ENCODE measurements around the gene FYB1. TPM values are rescaled to one million over a fixed set of nuclear protein-coding genes. Genes with fewer than 3 reads are reported as not detected.
"Not testable (repeated sequence)": the region's sequence is repeated elsewhere in the genome, so short reads cannot be mapped to it uniquely, and the experiment has no call there.

The FYB1 gene, protein sequence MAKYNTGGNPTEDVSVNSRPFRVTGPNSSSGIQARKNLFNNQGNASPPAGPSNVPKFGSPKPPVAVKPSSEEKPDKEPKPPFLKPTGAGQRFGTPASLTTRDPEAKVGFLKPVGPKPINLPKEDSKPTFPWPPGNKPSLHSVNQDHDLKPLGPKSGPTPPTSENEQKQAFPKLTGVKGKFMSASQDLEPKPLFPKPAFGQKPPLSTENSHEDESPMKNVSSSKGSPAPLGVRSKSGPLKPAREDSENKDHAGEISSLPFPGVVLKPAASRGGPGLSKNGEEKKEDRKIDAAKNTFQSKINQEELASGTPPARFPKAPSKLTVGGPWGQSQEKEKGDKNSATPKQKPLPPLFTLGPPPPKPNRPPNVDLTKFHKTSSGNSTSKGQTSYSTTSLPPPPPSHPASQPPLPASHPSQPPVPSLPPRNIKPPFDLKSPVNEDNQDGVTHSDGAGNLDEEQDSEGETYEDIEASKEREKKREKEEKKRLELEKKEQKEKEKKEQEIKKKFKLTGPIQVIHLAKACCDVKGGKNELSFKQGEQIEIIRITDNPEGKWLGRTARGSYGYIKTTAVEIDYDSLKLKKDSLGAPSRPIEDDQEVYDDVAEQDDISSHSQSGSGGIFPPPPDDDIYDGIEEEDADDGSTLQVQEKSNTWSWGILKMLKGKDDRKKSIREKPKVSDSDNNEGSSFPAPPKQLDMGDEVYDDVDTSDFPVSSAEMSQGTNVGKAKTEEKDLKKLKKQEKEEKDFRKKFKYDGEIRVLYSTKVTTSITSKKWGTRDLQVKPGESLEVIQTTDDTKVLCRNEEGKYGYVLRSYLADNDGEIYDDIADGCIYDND
- 0.05 TPM in 1 of 2 replicates, not detected in the other for total RNA-seq (2014; rRNA removed; shearing (Covaris generic))

DNA sequence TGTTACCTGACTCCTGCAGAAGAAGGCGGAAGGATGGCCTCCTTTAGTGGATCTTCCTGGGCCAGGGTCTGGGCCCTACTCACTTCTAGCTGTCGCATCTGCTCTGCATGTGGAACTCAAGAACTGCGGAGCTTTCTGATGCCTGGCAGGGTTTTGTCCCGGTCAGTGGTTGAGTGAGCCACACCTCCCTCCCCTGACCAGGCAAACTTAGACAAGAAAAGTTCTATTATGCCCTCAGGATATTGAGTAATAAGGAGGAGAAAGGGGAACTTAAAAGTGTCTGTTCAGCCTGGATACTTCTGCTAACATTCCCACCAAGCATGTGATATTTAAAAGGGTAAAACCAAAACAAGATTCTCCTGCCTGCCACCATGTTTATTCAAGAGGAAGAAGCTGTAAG lies at the start of gene FYB1:
Gene FYB1, minus strand, starts transcription at position 127 of the 400 bp plus-strand sequence. CDS start 16,603 bp downstream, outside the sequence.
- DNase-seq (ENCODE audit: low read depth), result peak; percentile 88

DNA sequence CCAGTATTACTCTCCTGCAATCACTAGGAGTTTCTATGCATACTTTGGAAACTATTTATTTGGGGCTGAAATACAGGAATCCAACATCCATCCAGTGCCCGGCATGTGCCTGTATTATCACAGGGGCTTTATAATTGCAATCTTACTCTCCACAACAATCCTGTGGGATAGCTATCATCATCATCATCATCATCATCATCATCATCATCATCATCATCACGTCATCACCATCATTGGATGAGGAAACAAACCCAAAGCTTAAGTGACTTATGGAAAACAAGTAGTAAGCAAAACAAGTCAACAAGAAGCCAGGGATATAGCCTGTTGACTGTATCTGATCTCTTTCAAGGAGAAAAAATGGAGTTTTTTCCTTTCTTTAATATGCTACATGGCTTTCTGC lies 47.8 kb upstream of the FYB1 start:
- DNase-seq (ENCODE audit: low read depth), result no peak

DNA sequence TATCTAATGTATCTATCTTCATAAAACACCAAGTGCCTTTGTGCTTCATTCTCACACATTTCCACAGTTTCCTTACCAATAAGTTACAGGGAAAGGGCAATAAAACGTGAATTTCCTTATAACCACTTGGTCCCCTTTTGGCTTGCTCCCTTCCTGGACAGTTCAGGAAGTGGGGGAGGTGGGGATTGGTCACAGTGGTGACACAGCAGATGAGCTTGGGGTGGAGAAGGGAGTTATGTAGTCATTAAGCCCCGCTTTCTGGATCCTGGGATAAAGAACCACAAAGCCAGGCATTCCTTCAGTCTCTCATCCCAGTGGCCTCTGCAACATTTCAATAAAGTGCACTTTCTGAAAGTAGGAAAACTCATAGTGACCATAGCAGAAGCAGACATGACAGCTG lies 47.1 kb upstream of the FYB1 start:
- peak; percentile 75 for DNase-seq (ENCODE audit: low read depth)

DNA sequence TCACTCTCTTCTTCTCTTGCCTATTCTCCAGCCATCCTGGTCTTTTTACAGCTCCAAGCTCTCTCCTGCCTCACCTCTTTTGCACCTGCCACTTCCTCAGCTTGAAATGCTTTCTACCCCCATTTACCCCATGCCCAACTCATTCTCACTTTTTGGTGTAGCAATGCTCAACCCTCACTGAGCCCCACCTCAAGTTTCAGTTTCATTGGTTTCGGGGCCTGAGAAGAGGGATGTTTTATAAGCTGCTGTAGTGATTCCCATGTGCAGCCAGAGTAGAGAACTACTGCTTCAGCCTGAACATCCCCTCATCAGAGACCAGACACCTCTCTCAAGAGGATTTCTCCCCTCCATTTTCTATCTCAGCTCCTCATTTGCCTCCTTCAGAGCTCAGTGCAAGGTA lies 45.2 kb upstream of the FYB1 start:
- no peak for DNase-seq (ENCODE audit: low read depth)

DNA sequence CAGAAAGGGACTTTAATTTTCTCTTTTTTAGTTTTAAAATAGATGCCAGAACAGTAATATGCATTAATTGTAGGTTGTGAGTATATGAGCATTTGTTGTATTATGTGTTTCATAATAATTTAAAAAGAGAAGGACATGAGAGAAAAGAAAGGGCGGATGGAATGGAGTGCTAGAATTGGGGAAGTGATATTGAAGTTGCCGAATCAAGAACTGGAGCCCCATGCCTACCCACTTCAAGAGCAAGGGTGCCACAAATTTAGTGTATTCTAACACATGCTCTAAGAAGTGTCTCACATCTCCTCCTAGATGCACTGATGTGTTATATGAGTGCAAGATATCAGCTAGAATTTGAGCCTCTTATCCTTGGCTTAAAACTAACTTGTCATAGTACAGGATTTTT lies 43.6 kb upstream of the FYB1 start:
- no peak for DNase-seq (ENCODE audit: low read depth)

DNA sequence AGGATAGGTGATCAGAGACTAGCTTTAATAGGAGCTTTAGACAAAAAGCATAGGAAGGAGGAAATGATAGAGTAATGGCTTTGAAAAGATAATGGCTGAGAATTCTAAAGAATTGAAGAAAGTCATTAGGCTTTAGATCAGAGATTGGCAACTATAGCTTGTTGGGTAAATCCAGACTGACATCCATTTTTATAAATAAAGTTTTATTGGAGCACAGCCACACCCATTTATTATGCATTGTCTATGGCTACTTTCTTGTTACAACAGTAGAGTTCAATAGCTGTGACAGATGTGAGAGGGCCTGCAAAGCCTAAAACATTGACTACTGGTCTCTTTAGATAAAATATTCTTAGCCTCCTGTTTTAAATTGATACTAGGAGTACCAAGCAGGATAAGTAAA lies 40.7 kb upstream of the FYB1 start:
- no peak for DNase-seq (ENCODE audit: low read depth)

DNA sequence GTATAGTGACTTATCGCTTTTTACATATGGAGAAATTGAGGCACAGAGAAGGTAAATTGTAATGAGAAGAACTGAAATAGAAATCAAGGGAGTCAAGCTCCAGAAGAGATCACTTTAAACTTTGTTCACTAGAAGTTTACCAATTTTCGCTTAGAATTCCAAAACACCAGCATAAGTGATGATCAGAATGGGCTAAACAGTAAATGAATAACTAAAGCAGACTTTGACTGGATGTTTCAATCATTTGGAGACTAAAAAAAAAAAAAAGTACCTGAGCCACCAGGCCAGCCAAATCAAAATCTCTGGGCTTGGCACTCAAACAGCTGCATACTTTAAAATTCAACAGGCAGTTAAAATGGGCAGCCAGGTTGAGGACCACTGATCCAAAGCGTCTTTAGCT lies 38.2 kb upstream of the FYB1 start:
- DNase-seq (ENCODE audit: low read depth), result no peak

DNA sequence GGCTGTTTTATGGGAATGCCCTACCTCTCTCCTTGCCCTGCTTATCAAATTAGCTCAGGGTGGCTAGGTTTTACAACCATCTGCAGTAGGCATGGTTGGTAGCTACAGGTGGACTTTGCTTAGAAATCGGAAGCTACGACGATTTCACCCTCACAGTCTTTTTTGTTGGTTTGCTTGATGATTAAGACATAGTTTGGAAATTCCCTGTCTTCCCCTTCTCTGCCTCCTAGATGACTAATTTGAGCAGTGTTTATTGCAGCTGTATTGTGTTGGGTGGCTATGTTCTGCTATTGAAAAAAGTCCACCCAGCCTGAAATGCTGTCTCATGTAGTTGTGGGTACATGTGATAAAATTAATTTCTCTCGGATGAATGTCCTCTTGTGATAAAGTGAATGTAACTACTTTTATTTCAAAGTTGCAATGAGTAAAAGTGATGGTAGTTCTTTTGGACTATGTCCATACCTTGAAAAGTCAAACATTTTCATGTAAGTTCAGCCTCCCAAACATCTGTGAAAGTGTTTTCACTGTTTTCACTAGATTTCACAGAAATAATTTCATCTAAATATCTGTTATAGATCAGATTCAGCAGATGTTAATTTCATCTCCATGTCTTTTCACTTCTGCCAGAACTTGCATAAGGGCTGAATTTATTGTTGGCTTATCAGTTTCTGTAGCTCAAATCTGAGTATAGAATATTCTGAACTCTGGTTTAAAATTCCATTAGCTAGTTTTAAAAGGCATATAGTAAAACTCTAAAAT lies 37.3 kb upstream of the FYB1 start:
- peak; percentile 90 for DNase-seq (ENCODE audit: low read depth)

DNA sequence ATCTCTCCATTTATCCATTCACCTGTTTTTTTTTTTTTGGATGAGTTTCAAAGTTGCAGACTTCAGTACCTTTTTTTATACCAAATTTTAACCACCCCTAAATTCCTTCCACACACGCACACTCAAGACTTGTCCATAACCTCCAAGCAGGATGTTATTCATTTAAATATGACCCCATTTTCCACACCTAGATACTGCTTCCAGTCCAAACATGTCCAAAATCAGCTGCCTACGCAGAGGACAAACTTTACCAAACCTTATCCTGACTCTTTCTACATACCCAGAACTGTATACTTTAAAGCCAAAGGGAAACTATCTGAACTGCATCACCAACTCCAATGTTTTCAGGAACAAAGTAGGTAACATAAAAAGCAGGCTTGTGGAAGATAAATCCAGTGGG lies 36.0 kb upstream of the FYB1 start:
- no peak for DNase-seq (ENCODE audit: low read depth)

DNA sequence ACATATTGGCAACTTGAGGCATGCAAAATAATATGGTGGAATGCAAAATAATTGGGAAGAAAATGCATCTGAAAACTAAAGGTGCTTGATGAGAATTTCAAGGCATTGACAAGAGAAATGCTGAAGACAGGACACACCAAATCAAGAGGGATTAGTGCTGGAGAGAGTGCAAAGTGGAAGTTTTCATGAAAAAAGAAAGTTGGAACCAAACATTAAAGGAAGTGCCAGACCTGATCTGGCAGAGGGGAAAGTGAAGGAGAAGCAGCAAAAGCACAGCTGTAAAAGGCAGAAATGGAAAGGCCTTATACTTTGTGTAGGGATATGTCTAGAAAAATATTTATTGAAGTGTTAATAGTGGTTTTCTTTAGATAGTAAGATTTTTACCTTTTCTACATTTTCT lies 35.3 kb upstream of the FYB1 start:
- no peak for DNase-seq (ENCODE audit: low read depth)

DNA sequence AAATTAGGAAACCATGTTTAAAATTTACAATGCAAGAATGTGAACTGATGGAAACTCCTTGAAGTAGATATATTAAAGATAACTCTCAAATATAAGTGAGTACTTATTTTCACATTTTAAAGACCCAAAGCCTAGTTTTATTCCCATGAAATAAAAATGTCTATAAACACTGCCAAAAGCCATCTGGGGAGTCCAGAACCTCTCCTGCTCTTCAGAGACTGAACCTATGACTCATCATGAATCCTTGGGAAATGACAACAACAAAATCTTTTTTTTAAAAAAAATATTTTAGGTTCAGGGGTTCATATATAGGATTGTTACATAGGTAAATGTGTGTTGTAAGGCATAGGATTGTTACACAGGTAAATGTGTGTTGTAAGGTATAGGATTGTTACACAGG lies 33.8 kb upstream of the FYB1 start:
- peak; percentile 58 for DNase-seq (ENCODE audit: low read depth)

DNA sequence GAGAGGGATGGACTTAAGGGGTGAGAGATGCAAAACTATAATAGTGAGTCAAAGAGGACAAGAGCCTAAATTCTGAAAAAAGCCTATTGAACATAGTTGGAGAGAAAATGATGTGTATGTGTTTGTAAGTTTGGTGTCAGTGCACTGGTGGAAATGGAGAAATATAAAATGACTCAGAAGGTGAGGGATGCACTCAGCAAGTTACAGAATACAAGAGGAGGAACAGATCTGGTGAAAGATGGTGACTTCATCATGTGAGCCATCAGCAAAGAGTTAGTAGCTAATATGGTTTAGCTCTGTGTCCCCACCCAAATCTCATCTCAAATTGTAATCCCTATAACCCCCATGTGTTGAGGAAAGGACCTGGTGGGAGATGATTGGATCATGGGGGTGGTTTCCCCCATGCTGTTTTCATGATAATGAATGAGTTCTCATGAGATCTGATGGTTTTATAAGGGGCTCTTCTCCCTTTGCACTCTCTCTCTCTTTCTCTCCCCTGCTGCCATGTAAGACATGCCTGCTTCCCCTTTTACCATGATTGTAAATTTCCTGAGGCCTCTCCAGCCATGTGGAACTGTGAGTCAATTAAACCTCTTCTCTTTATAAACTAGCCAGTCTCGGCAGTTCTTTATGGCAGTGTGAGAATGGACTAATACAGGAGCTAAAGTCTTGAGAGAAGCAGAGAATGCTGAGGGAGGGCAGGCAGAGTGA lies 30.4 kb upstream of the FYB1 start:
- DNase-seq (ENCODE audit: low read depth), result no peak

DNA sequence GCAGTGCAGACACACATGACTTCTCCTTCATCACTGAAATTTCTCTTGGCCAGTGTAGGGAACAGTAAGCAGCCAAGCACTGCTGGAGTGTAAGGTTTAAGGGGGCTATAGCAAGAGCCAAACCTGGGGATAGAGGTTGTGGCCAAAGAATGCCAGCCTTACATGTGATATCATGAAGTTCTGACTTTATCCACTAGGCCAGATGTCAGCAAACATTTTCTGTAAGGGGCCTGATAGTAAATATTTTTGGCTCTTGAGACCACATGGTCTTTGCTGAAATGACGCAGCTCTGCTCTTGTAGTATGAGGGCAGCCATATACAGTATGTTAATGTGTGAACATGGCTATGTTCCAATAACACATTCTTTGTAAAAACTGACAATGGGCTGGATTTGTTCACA lies 29.7 kb upstream of the FYB1 start:
- no peak for DNase-seq (ENCODE audit: low read depth)

DNA sequence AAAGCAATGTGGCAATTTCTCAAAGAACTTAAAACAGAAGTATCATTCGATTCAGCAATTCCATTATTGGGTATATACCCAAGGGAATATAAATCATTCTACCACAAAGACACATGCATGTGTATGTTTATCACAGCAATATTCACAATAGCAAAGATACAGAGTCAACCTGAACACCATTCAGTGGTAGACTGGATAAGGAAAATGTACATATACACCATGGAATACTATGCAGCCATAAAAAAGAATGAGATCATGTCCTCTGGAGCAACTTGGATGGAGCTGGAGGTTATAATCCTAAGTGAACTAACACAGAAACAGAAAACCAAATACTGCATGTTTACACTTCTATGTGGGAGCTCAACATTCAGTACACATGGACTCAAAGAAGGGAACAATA lies 21.4 kb upstream of the FYB1 start:
- no peak for DNase-seq (ENCODE audit: low read depth)

DNA sequence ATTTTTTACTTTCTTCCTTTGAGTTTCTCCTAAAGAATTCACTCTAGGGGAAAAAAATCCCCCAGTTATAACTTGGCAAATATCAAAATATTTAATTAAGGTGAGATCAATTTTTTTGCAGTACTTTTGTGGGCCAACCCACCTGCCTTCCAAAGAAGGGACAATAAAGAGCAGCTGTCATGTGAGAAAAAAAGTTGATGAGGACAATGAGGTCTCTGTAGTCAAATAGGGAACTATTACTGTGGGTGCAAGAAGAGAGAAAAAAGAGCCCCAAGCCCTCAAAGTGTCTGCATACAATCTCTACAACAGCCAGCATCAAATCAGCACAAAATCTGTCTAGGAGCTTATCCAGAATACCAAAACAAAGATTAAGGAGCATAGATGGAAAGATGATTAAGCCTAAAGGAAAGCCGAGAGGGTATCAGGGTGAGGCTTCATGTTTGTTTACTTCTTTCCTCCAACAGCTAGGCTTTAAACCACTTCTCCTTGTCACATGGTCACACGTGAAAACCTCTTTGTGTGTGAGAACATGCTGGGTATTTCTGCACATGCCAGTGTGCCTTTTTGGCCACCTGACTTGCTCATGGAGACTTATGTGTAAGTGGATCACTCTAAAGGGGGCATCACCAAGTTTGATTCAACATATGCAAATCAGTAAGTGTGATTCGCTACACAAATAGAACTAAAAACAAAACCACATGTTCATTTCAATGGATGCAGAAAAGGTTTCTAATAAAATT lies 19.2 kb upstream of the FYB1 start:
- DNase-seq (ENCODE audit: low read depth), result no peak

DNA sequence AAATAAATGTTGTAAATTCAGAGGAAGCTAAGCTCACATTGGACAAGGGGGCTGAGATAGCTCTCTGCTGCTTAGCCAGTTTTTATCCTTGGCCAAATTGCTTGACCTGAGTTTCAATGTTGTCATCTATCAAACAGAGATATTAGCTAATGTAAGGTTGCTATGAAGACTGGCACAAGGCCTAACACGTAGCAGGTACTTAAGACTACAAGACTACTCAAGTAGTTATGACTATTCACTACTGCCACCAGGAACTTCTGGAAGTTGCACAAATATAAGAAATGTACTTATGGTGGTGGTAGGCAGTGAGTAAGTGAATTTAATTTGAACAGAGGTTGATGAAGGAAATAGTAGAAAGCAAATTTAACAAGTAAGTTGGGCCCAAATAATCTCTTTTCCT lies 17.4 kb upstream of the FYB1 start:
- DNase-seq (ENCODE audit: low read depth), result no peak

DNA sequence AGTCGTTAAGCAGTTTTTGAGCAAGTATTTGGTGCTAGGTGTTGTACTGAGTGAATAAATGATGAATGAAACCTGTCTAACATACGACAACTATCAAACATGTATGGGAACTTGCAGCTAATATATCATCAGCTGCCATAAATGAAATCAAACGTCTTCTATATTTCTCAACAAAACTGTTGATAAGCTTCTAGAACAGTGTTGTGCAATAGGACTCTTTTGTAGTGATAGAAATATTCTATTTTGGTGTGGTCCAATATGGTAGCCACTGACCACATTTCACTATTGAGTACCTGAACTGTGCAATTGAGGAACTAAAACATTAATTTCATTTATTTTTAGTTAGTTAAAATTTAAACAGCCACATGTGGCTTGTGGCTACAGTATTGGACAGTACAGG lies 16.3 kb upstream of the FYB1 start:
- DNase-seq (ENCODE audit: low read depth), result no peak

DNA sequence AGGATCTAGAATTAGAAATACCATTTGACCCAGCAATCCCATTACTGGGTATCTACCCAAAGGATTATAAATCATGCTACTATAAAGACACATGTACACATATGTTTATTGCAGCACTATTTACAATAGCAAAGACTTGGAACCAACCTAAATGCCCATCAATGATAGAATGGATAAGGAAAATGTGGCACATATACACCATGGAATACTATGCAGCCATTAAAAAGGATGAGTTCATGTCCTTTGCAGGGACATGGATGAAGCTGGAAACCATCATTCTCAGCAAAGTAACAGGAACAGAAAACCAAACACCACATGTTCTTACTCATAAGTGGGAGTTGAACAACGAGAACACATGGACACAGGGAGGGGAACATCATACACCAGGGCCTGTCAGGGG lies 15.1 kb upstream of the FYB1 start:
- DNase-seq (ENCODE audit: low read depth), result not testable (repeated sequence)

DNA sequence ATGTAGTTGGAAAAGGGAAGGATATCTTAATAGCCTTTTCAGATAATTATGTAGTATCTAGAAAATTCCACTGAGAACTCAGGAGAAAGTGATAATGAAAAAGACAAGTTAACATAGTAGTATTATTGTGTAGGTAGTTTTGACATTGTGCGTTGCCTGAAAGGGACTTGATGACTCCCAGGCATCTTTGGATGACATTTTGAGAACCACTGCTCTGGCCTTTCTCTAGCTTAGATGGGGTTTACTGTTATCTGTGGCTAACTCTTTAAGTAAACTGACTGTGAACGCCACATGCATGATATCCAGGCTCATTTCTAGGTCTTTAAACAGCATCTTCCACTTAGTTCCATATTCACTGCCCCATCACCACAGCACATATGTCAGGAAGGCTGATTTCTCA lies 14.4 kb upstream of the FYB1 start:
- no peak for DNase-seq (ENCODE audit: low read depth)

DNA sequence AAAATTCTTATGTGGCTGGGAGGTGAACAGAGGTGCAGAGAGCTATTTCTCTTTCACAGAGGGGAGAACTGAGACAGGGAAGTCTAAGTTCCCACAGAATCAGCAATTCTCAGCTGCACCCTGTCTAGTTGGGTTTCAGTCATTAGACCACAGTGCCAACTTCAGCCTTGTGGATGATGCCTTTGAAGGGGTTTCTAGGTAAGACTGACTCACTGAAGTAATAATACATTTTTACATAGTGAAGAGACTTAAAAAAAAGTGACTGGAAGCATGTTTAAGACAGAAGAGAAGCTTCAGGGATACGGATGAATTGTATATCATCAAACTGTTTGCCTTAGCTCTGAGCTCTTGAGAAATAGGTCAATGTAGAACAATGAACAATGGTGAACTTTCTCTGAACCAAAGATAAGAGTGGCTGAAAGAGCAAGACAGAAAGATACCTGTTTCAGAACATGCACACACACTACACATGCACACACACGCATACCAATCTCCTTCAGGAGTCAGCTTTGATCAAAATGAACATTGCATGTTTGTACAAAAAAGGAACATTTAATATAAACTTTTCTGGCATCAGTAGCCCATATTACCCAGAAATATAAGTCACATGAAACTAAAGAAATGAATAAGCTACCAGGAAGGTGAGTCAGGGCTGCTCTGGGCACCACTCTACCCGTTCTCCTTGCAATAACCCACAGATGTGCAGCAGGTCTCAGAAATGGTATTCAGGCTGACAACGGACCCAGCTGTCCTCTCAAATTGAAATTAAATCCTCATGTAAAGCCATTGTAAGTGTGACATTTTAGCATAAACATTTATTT lies 12.6 kb upstream of the FYB1 start:
- DNase-seq (ENCODE audit: low read depth), result peak; percentile 53

Measured in M059J (cell line).